ENCODE results near the gene CACNG4.

DNA sequence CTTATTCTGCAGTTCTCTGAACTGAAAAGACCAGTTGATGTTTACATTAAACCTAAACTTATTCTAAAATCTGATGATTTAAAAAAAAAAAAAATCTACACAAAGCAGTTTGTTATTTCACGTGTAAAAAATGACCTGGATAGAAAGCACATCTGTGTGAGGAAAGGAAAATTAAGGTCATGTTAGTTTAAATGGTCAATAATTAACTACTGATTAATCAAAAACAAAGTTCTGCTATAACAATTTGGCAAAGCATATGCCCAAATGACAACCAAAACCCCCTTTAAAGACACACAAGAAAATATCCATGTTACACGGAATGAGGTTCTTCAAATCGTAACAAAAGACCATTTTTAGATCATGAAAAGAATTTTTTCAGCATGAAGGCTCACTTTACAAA is 110.3 kb downstream of the CACNG4 start:
- TF ChIP-seq, protein P1, sequence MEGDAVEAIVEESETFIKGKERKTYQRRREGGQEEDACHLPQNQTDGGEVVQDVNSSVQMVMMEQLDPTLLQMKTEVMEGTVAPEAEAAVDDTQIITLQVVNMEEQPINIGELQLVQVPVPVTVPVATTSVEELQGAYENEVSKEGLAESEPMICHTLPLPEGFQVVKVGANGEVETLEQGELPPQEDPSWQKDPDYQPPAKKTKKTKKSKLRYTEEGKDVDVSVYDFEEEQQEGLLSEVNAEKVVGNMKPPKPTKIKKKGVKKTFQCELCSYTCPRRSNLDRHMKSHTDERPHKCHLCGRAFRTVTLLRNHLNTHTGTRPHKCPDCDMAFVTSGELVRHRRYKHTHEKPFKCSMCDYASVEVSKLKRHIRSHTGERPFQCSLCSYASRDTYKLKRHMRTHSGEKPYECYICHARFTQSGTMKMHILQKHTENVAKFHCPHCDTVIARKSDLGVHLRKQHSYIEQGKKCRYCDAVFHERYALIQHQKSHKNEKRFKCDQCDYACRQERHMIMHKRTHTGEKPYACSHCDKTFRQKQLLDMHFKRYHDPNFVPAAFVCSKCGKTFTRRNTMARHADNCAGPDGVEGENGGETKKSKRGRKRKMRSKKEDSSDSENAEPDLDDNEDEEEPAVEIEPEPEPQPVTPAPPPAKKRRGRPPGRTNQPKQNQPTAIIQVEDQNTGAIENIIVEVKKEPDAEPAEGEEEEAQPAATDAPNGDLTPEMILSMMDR (conservative IDR thresholded peaks at IDR 0.05) = no peak
- TF ChIP-seq EZH2 (IDR thresholded peaks at IDR 0.05; ENCODE audit: low read depth) = no peak

All from PC-9 (cell line).